ENCODE measurements around the gene DLG2.

GRCh38 chr11:84854498-84854880, 772.7 kb downstream of the DLG2 start:
- TF ChIP-seq, protein P1, sequence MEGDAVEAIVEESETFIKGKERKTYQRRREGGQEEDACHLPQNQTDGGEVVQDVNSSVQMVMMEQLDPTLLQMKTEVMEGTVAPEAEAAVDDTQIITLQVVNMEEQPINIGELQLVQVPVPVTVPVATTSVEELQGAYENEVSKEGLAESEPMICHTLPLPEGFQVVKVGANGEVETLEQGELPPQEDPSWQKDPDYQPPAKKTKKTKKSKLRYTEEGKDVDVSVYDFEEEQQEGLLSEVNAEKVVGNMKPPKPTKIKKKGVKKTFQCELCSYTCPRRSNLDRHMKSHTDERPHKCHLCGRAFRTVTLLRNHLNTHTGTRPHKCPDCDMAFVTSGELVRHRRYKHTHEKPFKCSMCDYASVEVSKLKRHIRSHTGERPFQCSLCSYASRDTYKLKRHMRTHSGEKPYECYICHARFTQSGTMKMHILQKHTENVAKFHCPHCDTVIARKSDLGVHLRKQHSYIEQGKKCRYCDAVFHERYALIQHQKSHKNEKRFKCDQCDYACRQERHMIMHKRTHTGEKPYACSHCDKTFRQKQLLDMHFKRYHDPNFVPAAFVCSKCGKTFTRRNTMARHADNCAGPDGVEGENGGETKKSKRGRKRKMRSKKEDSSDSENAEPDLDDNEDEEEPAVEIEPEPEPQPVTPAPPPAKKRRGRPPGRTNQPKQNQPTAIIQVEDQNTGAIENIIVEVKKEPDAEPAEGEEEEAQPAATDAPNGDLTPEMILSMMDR (IDR thresholded peaks at IDR 0.05 in 2 of 3, conservative IDR thresholded peaks at IDR 0.05 in 1 of 3; ENCODE audit: insufficient read depth in 2 of 3, low read depth in 1 of 3, low read length in 3 of 3), result no peak
- TF ChIP-seq TCFL5 (CRISPR knock-in tag; conservative IDR thresholded peaks at IDR 0.05), result no peak
- TF ChIP-seq, protein P2, sequence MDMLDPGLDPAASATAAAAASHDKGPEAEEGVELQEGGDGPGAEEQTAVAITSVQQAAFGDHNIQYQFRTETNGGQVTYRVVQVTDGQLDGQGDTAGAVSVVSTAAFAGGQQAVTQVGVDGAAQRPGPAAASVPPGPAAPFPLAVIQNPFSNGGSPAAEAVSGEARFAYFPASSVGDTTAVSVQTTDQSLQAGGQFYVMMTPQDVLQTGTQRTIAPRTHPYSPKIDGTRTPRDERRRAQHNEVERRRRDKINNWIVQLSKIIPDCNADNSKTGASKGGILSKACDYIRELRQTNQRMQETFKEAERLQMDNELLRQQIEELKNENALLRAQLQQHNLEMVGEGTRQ (CRISPR knock-in tag; IDR thresholded peaks at IDR 0.05), result no peak
- TF ChIP-seq MYC (IDR thresholded peaks at IDR 0.05; ENCODE audit: low read depth, low read length), result no peak
- no peak for TF ChIP-seq MYC (CRISPR knock-in tag; IDR thresholded peaks at IDR 0.05; ENCODE audit: borderline replicate concordance, low read depth)
- TF ChIP-seq DIDO1 (tag; IDR thresholded peaks at IDR 0.05; ENCODE audit: low read depth), result no peak
- no peak for TF ChIP-seq RNF219 (CRISPR knock-in tag; IDR thresholded peaks at IDR 0.05)
- no peak for TF ChIP-seq EZH2 (IDR thresholded peaks at IDR 0.05; ENCODE audit: borderline replicate concordance, low read depth, low read length)
- no peak for TF ChIP-seq ZBTB7A (IDR thresholded peaks at IDR 0.05; ENCODE audit: borderline replicate concordance, control insufficient read depth, low read depth, low read length)
- TF ChIP-seq, protein P3, sequence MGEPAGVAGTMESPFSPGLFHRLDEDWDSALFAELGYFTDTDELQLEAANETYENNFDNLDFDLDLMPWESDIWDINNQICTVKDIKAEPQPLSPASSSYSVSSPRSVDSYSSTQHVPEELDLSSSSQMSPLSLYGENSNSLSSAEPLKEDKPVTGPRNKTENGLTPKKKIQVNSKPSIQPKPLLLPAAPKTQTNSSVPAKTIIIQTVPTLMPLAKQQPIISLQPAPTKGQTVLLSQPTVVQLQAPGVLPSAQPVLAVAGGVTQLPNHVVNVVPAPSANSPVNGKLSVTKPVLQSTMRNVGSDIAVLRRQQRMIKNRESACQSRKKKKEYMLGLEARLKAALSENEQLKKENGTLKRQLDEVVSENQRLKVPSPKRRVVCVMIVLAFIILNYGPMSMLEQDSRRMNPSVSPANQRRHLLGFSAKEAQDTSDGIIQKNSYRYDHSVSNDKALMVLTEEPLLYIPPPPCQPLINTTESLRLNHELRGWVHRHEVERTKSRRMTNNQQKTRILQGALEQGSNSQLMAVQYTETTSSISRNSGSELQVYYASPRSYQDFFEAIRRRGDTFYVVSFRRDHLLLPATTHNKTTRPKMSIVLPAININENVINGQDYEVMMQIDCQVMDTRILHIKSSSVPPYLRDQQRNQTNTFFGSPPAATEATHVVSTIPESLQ (CRISPR knock-in tag; IDR thresholded peaks at IDR 0.05), result no peak
- TF ChIP-seq ZC3H4 (CRISPR knock-in tag; IDR thresholded peaks at IDR 0.05; ENCODE audit: borderline replicate concordance), result no peak

Data from K562 (cell line).